ENCODE results near the gene TRAF7. TPM values are rescaled to one million over a fixed set of nuclear protein-coding genes. Genes with fewer than 3 reads are reported as not detected.

Gene TRAF7
- total and polyA plus RNA-seq, 2 donors (not counting 1 experiment from before 2014, with no cell fraction given): 46.1 to 50.9 TPM

DNA sequence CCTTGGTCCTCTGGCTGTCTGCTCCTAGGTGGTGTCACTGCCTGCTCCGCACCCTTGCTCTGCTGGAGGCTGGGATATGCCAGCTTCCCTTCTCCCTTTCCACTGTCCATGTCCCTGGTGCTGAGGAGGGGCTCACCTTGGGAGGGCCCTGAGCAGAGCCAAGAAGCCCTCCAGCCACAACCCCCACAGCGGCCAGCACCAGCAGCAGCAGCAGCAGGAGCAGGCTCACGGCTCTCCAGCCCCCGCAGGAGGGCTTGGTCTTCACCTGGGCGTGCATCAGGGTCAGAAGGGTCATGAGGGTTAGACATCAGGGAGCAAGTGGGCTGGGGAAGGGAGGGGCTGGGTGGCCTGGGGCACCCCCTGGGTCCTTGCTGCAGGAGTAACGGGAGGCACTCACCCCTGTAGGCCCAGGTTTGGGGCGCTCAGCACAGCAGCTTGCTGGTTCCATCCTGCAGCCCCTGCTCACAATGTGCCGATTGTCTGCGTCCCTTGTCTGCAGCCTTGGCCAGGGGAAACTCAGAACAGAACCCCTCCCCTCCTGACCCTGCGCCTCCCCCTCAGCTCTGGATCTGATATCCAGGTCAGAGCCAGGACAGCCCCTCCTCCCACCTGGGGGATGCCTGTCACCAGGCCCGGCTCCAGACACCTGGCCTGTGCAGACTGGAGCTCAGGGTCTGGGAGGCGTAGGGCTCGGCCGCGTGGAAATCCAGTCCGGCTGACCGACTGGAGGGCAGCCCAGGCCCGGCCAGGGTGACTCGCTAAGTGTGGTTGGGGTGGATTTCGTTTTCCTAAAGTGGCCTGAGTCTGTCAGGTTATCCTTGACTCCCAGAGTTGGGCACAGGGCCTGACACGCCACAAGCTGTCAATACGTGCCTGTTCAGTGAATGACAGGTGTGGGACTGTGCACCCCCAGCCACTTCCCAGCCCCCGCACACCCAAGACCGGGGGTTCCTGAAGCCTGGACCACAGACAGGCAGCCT, 55.1 kb downstream of the TRAF7 start, which contains the start of gene BRICD5:
Gene BRICD5 (minus strand): TSS at position 478 of the 980 bp plus-strand sequence. CDS start 30 bp downstream, at position 448.
- DNase-seq (no peak), ATAC-seq (ENCODE audit: low read depth) (no peak)
- Histone ChIP-seq H2AFZ (ENCODE audit: insufficient read depth, low read depth, low read length, poor library complexity, severe bottlenecking) (no peak within 1 kb of the TSS), H4K20me1 (ENCODE audit: control insufficient read depth, insufficient read depth, low read length, poor library complexity, severe bottlenecking) (peaks cover 11% of the 10 kb centered on the region), H3K9me3 (ENCODE audit: control extremely low read depth in 1 of 3, control insufficient read depth in 2 of 3, insufficient read depth in 1 of 3, low read length in 2 of 3) (no peaks in the 10 kb centered on the region), H3K79me2 (ENCODE audit: control insufficient read depth, insufficient read depth, low read length) (peaks cover 25% of the 10 kb centered on the region), H3K27ac (ENCODE audit: low read length in 2 of 2) (no peak within 1 kb of the TSS), H3K27me3 (replicated peaks in 1 of 4; ENCODE audit: control extremely low read depth in 1 of 4, control insufficient read depth in 3 of 4, insufficient read depth in 4 of 4, low read length in 3 of 4) (no peaks in the 10 kb centered on the region), H3K4me2 (replicated peaks; ENCODE audit: low read depth, low read length, poor library complexity, severe bottlenecking) (no peak within 1 kb of the TSS), H3K36me3 (replicated peaks in 1 of 2; ENCODE audit: control extremely low read depth in 1 of 2, control insufficient read depth in 1 of 2, extremely low read depth in 1 of 2, insufficient read depth in 2 of 2, low read length in 1 of 2) (peaks cover 0 to 37% of the 10 kb centered on the region in 2 experiments), H3K9ac (ENCODE audit: low read length) (no peak within 1 kb of the TSS), H3K4me1 (ENCODE audit: control insufficient read depth in 2 of 2, insufficient read depth in 2 of 2, low read length in 2 of 2) (peaks cover 16 to 32% of the 10 kb centered on the region in 2 donors), H3K4me3 (ENCODE audit: control extremely low read depth in 1 of 5, extremely low read depth in 1 of 5, insufficient read depth in 1 of 5, low read depth in 2 of 5, low read length in 4 of 5) (no peak within 1 kb of the TSS)
- no peak within 1 kb of the TSS for H3K4me3 Mint-ChIP-seq
- H3K9me3 Mint-ChIP-seq (ENCODE audit: insufficient read depth): no peaks in the 10 kb centered on the region
- TF ChIP-seq, protein P1, sequence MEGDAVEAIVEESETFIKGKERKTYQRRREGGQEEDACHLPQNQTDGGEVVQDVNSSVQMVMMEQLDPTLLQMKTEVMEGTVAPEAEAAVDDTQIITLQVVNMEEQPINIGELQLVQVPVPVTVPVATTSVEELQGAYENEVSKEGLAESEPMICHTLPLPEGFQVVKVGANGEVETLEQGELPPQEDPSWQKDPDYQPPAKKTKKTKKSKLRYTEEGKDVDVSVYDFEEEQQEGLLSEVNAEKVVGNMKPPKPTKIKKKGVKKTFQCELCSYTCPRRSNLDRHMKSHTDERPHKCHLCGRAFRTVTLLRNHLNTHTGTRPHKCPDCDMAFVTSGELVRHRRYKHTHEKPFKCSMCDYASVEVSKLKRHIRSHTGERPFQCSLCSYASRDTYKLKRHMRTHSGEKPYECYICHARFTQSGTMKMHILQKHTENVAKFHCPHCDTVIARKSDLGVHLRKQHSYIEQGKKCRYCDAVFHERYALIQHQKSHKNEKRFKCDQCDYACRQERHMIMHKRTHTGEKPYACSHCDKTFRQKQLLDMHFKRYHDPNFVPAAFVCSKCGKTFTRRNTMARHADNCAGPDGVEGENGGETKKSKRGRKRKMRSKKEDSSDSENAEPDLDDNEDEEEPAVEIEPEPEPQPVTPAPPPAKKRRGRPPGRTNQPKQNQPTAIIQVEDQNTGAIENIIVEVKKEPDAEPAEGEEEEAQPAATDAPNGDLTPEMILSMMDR (IDR thresholded peaks at IDR 0.05): no peak
- no peak for TF ChIP-seq EZH2 (IDR thresholded peaks at IDR 0.05; ENCODE audit: borderline replicate concordance, insufficient read depth, low read depth, low read length, poor library complexity, severe bottlenecking)
- no peak within 1 kb of the TSS for H3K27ac Mint-ChIP-seq
- intact Hi-C loops (cut with micrococcal nuclease): no loop called here
- no peaks in the 10 kb centered on the region for H3K27me3 Mint-ChIP-seq
- ChIA-PET CTCF (interaction anchor here (1.0 to 1.2 kb wide), 2 partner anchors 16 kb away, joined by 3 read pairs; no protein-coding TSS in a partner anchor), POLR2A (no interaction called here)
- WGBS (ENCODE audit: insufficient coverage): 85% methylated on average over 24 of the region's 24 CpGs
- peaks cover 33% of the 10 kb centered on the region for H3K4me1 Mint-ChIP-seq
